ENCODE measurements around the gene CHCHD4. TPM values are rescaled to one million over a fixed set of nuclear protein-coding genes. Genes with fewer than 3 reads are reported as not detected.

CHCHD4 gene
- total and polyA plus RNA-seq, 7 experiments from 2014 or later: 3.3 to 14.1 (median 9.5) TPM

GRCh38 chr3:14152233-14152962 lies 27.7 kb upstream of the CHCHD4 start:
- ATAC-seq (peak; percentile 47), DNase-seq (no peak)
- Mint-ChIP-seq H3K4me3 (no peak overlapping the region), H3K36me3 (peaks cover 15 to 50% (median 17%) of the 10 kb centered on the region in 5 donors), H3K27me3 (no peaks in the 10 kb centered on the region), H3K9me3 (peaks cover 0 to 3% (median 0%) of the 10 kb centered on the region in 11 donors), H3K4me1 (peaks cover 6 to 27% (median 22%) of the 10 kb centered on the region in 7 donors), H3K27ac (peak overlapping the region in 6 of 9 donors; percentile 25 to 78 (median 62))
- POLR2A ChIA-PET: interaction anchor here (1.0 to 1.2 kb wide), 2 partner anchors 16 to 23 kb away, joined by 3 read pairs; no protein-coding TSS in a partner anchor
- H3K4me1 ChIP-seq (ENCODE audit: control insufficient read depth in 2 of 2, insufficient read depth in 2 of 2, low read length in 2 of 2): no peaks in the 10 kb centered on the region
- peaks cover 6 to 80% (median 22%) of the 10 kb centered on the region in 3 experiments for H3K36me3 ChIP-seq (ENCODE audit: control insufficient read depth in 2 of 3, insufficient read depth in 3 of 3, low read length in 3 of 3)
- no peak overlapping the region for H3K4me3 ChIP-seq (ENCODE audit: low read length)
- CTCF ChIA-PET: interaction anchor here (0.6 to 0.7 kb wide), 2 partner anchors 10 to 1802 kb away, joined by 3 read pairs; no protein-coding TSS in a partner anchor
- no peaks in the 10 kb centered on the region for H3K27me3 ChIP-seq (ENCODE audit: control insufficient read depth in 2 of 2, insufficient read depth in 2 of 2, low read length in 2 of 2)
- H3K9me3 ChIP-seq (ENCODE audit: control insufficient read depth in 2 of 3, low read length in 3 of 3): no peaks in the 10 kb centered on the region
- no peak overlapping the region for H3K27ac ChIP-seq (ENCODE audit: low read depth, low read length)
- intact Hi-C loops (cut with micrococcal nuclease): loop anchor here in 1 of 2 donors (2.0 kb wide), 1 partner anchor 22 kb away; no protein-coding TSS in a partner anchor

- ATAC-seq (no peak), DNase-seq (no peak)
- no peaks in the 10 kb centered on the region for H3K27me3 ChIP-seq (ENCODE audit: control insufficient read depth in 2 of 2, insufficient read depth in 2 of 2, low read length in 2 of 2)
- CTCF ChIA-PET: no interaction called here
- no peaks in the 10 kb centered on the region for H3K27me3 Mint-ChIP-seq
- no peak overlapping the region for H3K27ac Mint-ChIP-seq
- peaks cover 15 to 48% (median 21%) of the 10 kb centered on the region in 5 donors for H3K36me3 Mint-ChIP-seq
- no peaks in the 10 kb centered on the region for H3K4me1 ChIP-seq (ENCODE audit: control insufficient read depth in 2 of 2, insufficient read depth in 2 of 2, low read length in 2 of 2)
- no peak overlapping the region for H3K27ac ChIP-seq (ENCODE audit: low read depth, low read length)
- peaks cover 9 to 22% (median 14%) of the 10 kb centered on the region in 7 donors for H3K4me1 Mint-ChIP-seq
- no peak overlapping the region for H3K4me3 Mint-ChIP-seq
- H3K9me3 Mint-ChIP-seq: peaks cover 0 to 3% (median 0%) of the 10 kb centered on the region in 11 donors
- intact Hi-C loops (cut with micrococcal nuclease): loop anchor here in 1 of 2 donors (2.0 kb wide), 1 partner anchor 23 kb away; no protein-coding TSS in a partner anchor
- H3K36me3 ChIP-seq (ENCODE audit: control insufficient read depth in 2 of 3, insufficient read depth in 3 of 3, low read length in 3 of 3): peaks cover 6 to 80% (median 17%) of the 10 kb centered on the region in 3 experiments
- no peaks in the 10 kb centered on the region for H3K9me3 ChIP-seq (ENCODE audit: control insufficient read depth in 2 of 3, low read length in 3 of 3)
- POLR2A ChIA-PET: interaction anchor here (1.0 to 2.9 kb wide), 3 partner anchors 17 to 27 kb away, joined by 3 to 12 read pairs (median 3); partner anchors contain the start of genes LSM3 and XPC
- no peak overlapping the region for H3K4me3 ChIP-seq (ENCODE audit: low read length)
Observed at GRCh38 chr3:14151471-14152083, 26.9 kb upstream of the CHCHD4 start.

GRCh38 chr3:14150491-14151230 lies 26.0 kb upstream of the CHCHD4 start:
- H3K27ac Mint-ChIP-seq: peak overlapping the region; percentile 29 to 77 (median 64)
- peaks cover 0 to under 1% of the 10 kb centered on the region in 2 donors for H3K4me1 ChIP-seq (ENCODE audit: control insufficient read depth in 2 of 2, insufficient read depth in 2 of 2, low read length in 2 of 2)
- H3K4me3 Mint-ChIP-seq: no peak overlapping the region
- no peaks in the 10 kb centered on the region for H3K27me3 Mint-ChIP-seq
- no peak for DNase-seq
- CTCF ChIA-PET: no interaction called here
- H3K27ac ChIP-seq (ENCODE audit: low read depth, low read length): no peak overlapping the region
- intact Hi-C loops (cut with micrococcal nuclease): no loop called here
- H3K9me3 ChIP-seq (ENCODE audit: control insufficient read depth in 2 of 3, low read length in 3 of 3): no peaks in the 10 kb centered on the region
- H3K4me1 Mint-ChIP-seq: peaks cover 7 to 19% (median 14%) of the 10 kb centered on the region in 7 donors
- no peak for ATAC-seq
- POLR2A ChIA-PET: interaction anchor here (0.9 to 2.9 kb wide), 3 partner anchors 20 to 28 kb away, joined by 3 to 12 read pairs (median 3); partner anchors contain the start of genes LSM3 and XPC
- H3K36me3 Mint-ChIP-seq: peaks cover 8 to 49% (median 19%) of the 10 kb centered on the region in 5 donors
- no peak overlapping the region for H3K4me3 ChIP-seq (ENCODE audit: low read length)
- H3K27me3 ChIP-seq (ENCODE audit: control insufficient read depth in 2 of 2, insufficient read depth in 2 of 2, low read length in 2 of 2): no peaks in the 10 kb centered on the region
- H3K36me3 ChIP-seq (ENCODE audit: control insufficient read depth in 2 of 3, insufficient read depth in 3 of 3, low read length in 3 of 3): peaks cover 0 to 80% (median 14%) of the 10 kb centered on the region in 3 experiments
- peaks cover 0 to 3% (median 0%) of the 10 kb centered on the region in 11 donors for H3K9me3 Mint-ChIP-seq

- no peak overlapping the region for H3K4me3 Mint-ChIP-seq
- DNase-seq (no peak), ATAC-seq (no peak)
- Histone ChIP-seq H3K4me3 (ENCODE audit: low read length) (no peak overlapping the region), H3K9me3 (ENCODE audit: control insufficient read depth in 2 of 3, low read length in 3 of 3) (no peaks in the 10 kb centered on the region), H3K27me3 (ENCODE audit: control insufficient read depth in 2 of 2, insufficient read depth in 2 of 2, low read length in 2 of 2) (no peaks in the 10 kb centered on the region), H3K27ac (ENCODE audit: low read depth, low read length) (no peak overlapping the region), H3K36me3 (ENCODE audit: control insufficient read depth in 2 of 3, insufficient read depth in 3 of 3, low read length in 3 of 3) (peaks cover 0 to 84% (median 14%) of the 10 kb centered on the region in 3 experiments), H3K4me1 (ENCODE audit: control insufficient read depth in 2 of 2, insufficient read depth in 2 of 2, low read length in 2 of 2) (peaks cover 4 to 6% of the 10 kb centered on the region in 2 donors)
- H3K9me3 Mint-ChIP-seq: peaks cover 0 to 3% (median 0%) of the 10 kb centered on the region in 11 donors
- peaks cover 8 to 53% (median 19%) of the 10 kb centered on the region in 5 donors for H3K36me3 Mint-ChIP-seq
- POLR2A ChIA-PET: interaction anchor here (0.9 to 2.9 kb wide), 4 partner anchors 21 to 38 kb away, joined by 3 to 12 read pairs (median 3); partner anchors contain the start of genes LSM3 and XPC
- H3K27ac Mint-ChIP-seq: peak overlapping the region in 8 of 9 donors; percentile 18 to 82 (median 62)
- H3K4me1 Mint-ChIP-seq: peaks cover 11 to 20% (median 17%) of the 10 kb centered on the region in 7 donors
- no peaks in the 10 kb centered on the region for H3K27me3 Mint-ChIP-seq
- CTCF ChIA-PET: no interaction called here
- intact Hi-C loops (cut with micrococcal nuclease): no loop called here
Observed at GRCh38 chr3:14150078-14150477, 25.4 kb upstream of the CHCHD4 start.

- H3K4me1 Mint-ChIP-seq: peaks cover 13 to 31% (median 26%) of the 10 kb centered on the region in 7 donors
- Histone ChIP-seq H3K27ac (ENCODE audit: low read depth, low read length) (no peak overlapping the region), H3K27me3 (ENCODE audit: control insufficient read depth in 2 of 2, insufficient read depth in 2 of 2, low read length in 2 of 2) (no peaks in the 10 kb centered on the region), H3K9me3 (ENCODE audit: control insufficient read depth in 2 of 3, low read length in 3 of 3) (no peaks in the 10 kb centered on the region), H3K36me3 (ENCODE audit: control insufficient read depth in 2 of 3, insufficient read depth in 3 of 3, low read length in 3 of 3) (peaks cover 0 to 69% (median 14%) of the 10 kb centered on the region in 3 experiments), H3K4me1 (ENCODE audit: control insufficient read depth in 2 of 2, insufficient read depth in 2 of 2, low read length in 2 of 2) (peaks cover 21 to 23% of the 10 kb centered on the region in 2 donors), H3K4me3 (ENCODE audit: low read length) (no peak overlapping the region)
- ATAC-seq (no peak), DNase-seq (peak in 1 of 9 donors; percentile 11)
- CTCF ChIA-PET: no interaction called here
- POLR2A ChIA-PET: interaction anchor here (4.9 kb wide), 1 partner anchor 30 kb away, joined by 36 read pairs; the partner anchor contains the start of genes LSM3 and XPC
- peaks cover 3 to 43% (median 12%) of the 10 kb centered on the region in 5 donors for H3K36me3 Mint-ChIP-seq
- H3K27ac Mint-ChIP-seq: peak overlapping the region in 7 of 9 donors; percentile 41 to 100 (median 98)
- H3K4me3 Mint-ChIP-seq: no peak overlapping the region
- intact Hi-C loops (cut with micrococcal nuclease): loop anchor here in 1 of 2 donors (10.0 kb wide), 1 partner anchor 494 kb away; no protein-coding TSS in a partner anchor
- no peaks in the 10 kb centered on the region for H3K27me3 Mint-ChIP-seq
- peaks cover 0 to 2% (median 0%) of the 10 kb centered on the region in 11 donors for H3K9me3 Mint-ChIP-seq
Observed at GRCh38 chr3:14148041-14148985, 23.6 kb upstream of the CHCHD4 start.
